Epithelial cell of proximal tubule (primary cell): ENCODE measurements around the gene SLC25A10. TPM values are rescaled to one million over a fixed set of nuclear protein-coding genes. Genes with fewer than 3 reads are reported as not detected.

Experiments
- DNase-seq: peaks from one replicate; pipeline ENCODE4 v3.0.0-alpha.2; 2011; ENCODE audit warnings: low read depth
- H3K4me3 ChIP-seq: 2 replicates; pipeline ENCODE4 v1.5.1; 2011; ENCODE audit warnings: low read depth, mild to moderate bottlenecking, low read length
- CTCF ChIP-seq: conservative IDR thresholded peaks from 2 replicates; pipeline ENCODE4 v1.5.1; 2012; ENCODE audit warnings: low read depth, mild to moderate bottlenecking, low read length
- total RNA-seq: library from RNA; depleted of rRNA; stranded (reverse); fragments of >200 nt; gene quantifications from 2 replicates; pipeline ENCODE4 v1.2.3, GENCODE V29; 2015

The SLC25A10 gene
- total RNA-seq, 1 donor from 2014 or later, result 60.1 TPM

- no peak overlapping the region for H3K4me3 ChIP-seq
- TF ChIP-seq CTCF, result no peak
- no peak for DNase-seq
These were observed 18.4 kb upstream of the SLC25A10 start for GRCh38 chr17:81693509-81694210.

DNA sequence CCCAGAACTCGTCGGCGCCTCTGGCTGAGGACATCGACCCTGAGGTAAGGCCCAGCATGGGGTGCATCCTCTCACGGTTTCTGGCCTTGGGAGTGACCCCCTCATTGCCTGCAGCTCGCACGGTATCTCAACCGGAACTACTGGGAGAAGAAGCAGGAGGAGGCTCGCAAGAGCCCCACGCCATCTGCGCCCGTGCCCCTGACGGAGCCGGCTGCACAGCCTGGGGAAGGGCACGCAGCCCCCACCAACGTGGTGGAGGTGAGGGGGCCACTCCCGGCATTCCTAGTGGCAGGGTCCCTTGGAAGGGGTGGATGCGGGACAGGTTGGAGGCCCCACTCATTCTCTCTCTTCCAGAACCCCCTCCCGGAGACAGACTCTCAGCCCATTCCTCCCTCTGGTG lies 17.3 kb upstream of the SLC25A10 start:
- no peak for TF ChIP-seq CTCF
- no peak for DNase-seq
- H3K4me3 ChIP-seq, result no peak overlapping the region

- no peak overlapping the region for H3K4me3 ChIP-seq
- DNase-seq, result no peak
- TF ChIP-seq CTCF, result no peak
These were observed 16.9 kb upstream of the SLC25A10 start for GRCh38 chr17:81695211-81695610.

DNA sequence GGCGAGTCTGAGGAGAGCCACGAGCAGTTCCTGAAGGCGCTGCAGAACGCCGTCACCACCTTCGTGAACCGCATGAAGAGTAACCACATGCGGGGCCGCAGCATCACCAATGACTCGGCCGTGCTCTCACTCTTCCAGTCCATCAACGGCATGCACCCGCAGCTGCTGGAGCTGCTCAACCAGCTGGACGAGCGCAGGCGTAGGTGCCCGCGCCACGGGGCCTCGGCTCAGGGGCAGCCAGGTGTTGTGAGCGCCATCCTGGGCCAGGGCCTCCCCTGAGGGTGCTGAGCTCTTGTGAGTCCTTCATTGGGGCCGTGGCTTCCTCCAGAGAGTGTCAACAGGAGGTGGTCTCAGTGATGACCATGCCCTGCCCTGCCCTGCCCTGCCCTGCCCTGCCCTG lies 16.3 kb upstream of the SLC25A10 start:
- DNase-seq, result no peak
- no peak overlapping the region for H3K4me3 ChIP-seq
- no peak for TF ChIP-seq CTCF

DNA sequence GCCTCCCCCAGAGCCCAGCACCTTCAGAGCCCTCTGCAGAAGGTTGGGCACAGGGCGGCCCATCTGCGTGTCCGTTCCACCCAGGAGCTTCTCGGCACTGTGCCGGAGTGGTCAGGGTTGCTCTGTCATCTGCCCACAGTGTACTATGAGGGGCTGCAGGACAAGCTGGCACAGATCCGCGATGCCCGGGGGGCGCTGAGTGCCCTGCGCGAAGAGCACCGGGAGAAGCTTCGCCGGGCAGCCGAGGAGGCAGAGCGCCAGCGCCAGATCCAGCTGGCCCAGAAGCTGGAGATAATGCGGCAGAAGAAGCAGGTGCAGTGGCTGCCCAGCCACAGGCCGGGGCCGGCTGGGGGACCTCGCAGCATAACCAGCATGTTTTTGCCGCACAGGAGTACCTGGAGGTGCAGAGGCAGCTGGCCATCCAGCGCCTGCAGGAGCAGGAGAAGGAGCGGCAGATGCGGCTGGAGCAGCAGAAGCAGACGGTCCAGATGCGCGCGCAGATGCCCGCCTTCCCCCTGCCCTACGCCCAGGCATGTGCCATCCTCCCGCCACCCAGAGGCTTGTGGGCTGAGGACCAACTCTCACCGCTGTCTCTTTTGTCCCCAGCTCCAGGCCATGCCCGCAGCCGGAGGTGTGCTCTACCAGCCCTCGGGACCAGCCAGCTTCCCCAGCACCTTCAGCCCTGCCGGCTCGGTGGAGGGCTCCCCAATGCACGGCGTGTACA lies 15.7 kb upstream of the SLC25A10 start:
- TF ChIP-seq CTCF, result no peak
- no peak for DNase-seq

DNA sequence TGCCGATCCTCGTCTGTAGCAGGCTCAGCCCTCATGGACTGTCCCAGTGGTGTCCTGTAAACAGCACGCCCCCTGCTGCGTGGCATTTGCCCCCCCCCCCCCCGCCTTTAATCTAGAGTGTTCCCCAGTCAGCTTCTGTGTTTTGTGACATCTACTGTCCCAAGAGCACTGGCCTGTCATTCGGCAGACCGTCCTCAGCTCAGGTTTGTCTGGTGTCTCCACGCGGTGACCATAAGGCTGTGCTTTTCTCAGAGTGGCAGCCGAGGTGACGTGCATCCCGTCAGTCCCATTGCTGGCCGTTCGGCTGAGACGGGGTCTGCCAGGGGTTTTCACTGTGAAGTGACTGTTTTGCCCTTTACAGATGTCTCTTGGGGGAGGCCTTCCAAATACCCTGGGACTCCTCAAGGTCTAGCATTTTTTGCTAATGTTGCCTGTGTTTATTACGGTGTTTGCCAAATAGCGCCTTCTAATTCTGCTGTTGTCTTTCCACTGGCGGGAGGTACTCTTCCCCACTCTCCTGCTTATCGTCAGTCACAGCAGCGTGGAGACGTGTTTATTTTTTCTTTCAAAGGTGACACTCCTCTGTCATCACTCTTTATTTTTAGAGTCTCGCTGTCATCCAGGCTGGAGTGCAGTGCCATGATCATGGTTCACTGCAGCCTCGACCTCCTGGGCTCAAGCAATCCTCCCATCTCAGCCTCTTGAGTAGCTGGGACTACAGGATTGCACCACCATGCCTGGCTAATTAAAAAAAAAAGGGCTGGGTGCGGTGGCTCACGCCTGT lies 14.6 kb upstream of the SLC25A10 start:
- H3K4me3 ChIP-seq, result no peak overlapping the region
- no peak for DNase-seq
- TF ChIP-seq CTCF, result no peak

More for the DNA sequence above, 15.7 kb upstream of the SLC25A10 start:
- H3K4me3 ChIP-seq, result no peak overlapping the region
